Esophagus muscularis mucosa (tissue), 4 donors: ENCODE results near the gene MAL.

ENCODE experiments used
- EP300 ChIP-seq: sonication (generic); formaldehyde crosslinking; IDR thresholded peaks from one replicate; pipeline ENCODE4 v1.6.1; 2017; ENCODE audit warnings: antibody characterized with exemption
- POLR2A ChIP-seq: fragments of 450-650 bp; IDR thresholded peaks from one replicate; pipeline ENCODE4 v1.6.1; 2017; ENCODE audit warnings: antibody characterized with exemption, moderate library complexity, mild to moderate bottlenecking, low read depth
- POLR2AphosphoS5 ChIP-seq, 2 donors: sonication (generic); formaldehyde crosslinking; IDR thresholded peaks; one replicate each; pipeline ENCODE4 v1.6.1; 2017; ENCODE audit warnings: antibody characterized with exemption in 2 of 2
- TF ChIP-seq, protein P1 (sequence below), 3 experiments: fragments of 200-600 bp in 2 of 3; fragments of 450-650 bp in 1 of 3; sonication (generic) in 2 of 3; IDR thresholded peaks; one replicate each; pipeline ENCODE4 v1.5.1; 2017 to 2019; ENCODE audit warnings: antibody characterized with exemption in 3 of 3, mild to moderate bottlenecking in 2 of 3, moderate library complexity in 1 of 3

GRCh38 chr2:95007031-95007609 lies 18.4 kb upstream of the MAL start:
- no peak for TF ChIP-seq POLR2A
- TF ChIP-seq, protein P1, sequence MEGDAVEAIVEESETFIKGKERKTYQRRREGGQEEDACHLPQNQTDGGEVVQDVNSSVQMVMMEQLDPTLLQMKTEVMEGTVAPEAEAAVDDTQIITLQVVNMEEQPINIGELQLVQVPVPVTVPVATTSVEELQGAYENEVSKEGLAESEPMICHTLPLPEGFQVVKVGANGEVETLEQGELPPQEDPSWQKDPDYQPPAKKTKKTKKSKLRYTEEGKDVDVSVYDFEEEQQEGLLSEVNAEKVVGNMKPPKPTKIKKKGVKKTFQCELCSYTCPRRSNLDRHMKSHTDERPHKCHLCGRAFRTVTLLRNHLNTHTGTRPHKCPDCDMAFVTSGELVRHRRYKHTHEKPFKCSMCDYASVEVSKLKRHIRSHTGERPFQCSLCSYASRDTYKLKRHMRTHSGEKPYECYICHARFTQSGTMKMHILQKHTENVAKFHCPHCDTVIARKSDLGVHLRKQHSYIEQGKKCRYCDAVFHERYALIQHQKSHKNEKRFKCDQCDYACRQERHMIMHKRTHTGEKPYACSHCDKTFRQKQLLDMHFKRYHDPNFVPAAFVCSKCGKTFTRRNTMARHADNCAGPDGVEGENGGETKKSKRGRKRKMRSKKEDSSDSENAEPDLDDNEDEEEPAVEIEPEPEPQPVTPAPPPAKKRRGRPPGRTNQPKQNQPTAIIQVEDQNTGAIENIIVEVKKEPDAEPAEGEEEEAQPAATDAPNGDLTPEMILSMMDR (IDR thresholded peaks at IDR 0.05), result no peak
- TF ChIP-seq POLR2AphosphoS5 (IDR thresholded peaks at IDR 0.05), result no peak
- no peak for TF ChIP-seq EP300
